GM19240 (cell line): ENCODE results near the gene YAP1.

ENCODE experiments used
- DNase-seq: peaks from one replicate; pipeline ENCODE4 v3.0.0; 2011; ENCODE audit warnings: low spot score; ENCODE audit not compliant: insufficient read length

YAP1 gene

DNA sequence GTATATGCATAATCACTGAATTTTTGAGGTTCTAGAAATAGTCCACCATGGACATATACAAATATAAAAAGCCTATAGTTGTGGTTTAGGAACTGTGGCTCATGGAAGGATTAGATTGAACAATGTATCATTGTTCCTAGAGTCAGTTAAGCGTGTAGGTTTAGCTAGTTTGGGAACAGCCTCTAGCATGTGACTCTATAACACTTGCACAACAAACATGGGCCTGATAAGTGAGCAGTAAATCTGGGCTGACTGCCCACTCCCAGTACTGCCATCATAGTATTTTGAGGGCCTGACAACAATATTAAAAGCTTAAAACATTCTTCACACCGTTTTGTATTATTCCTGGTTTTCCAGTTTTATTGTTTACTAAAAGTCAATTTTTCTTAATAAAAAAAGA, 47.0 kb downstream of the YAP1 start:
- DNase-seq = no peak

DNA sequence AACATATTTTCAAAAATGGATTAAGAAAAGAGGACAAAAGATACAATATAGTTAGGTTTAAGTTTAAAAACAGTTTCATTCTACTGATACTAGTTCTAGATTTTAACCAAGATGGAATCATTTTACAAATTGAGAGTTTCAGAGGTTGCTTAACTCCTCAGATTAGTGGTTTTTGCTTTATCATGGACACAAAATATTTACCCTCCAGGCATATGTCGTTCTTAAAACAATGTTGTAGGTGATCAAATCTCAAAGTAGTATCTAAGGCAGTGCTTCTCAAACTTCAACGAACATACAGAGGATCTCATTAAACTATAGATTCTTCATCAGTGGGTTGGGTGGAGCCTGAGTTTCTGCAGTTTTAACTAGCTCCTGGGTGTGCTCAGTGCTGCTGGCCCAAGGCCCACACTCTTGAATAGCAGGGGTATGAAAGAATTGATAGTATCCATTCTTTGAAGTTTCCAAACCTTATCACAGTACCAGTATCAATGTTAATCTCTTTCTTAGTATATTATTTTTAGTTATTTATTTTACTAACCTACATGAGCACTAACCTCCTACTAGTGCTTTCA, 48.0 kb downstream of the YAP1 start:
- DNase-seq = no peak

DNA sequence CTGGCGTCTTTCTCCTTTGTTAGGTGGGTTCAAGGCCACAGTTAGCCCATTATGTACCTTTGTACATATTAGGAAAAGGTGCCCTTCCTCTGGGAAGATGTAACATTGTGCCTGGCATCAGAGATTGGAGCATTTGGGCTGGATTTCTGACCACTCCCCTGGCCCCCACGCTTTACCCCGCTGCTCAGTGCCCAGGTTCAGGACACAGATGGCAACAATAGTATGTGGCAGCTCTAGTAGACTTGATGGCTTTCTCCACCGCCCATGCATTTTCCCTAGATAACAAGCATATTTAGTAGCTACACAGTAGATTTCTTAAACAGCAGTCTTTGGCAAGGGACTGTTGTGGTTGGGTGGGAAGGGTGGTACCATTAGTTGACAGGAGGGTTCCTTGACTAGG, 53.1 kb downstream of the YAP1 start:
- no peak for DNase-seq

DNA sequence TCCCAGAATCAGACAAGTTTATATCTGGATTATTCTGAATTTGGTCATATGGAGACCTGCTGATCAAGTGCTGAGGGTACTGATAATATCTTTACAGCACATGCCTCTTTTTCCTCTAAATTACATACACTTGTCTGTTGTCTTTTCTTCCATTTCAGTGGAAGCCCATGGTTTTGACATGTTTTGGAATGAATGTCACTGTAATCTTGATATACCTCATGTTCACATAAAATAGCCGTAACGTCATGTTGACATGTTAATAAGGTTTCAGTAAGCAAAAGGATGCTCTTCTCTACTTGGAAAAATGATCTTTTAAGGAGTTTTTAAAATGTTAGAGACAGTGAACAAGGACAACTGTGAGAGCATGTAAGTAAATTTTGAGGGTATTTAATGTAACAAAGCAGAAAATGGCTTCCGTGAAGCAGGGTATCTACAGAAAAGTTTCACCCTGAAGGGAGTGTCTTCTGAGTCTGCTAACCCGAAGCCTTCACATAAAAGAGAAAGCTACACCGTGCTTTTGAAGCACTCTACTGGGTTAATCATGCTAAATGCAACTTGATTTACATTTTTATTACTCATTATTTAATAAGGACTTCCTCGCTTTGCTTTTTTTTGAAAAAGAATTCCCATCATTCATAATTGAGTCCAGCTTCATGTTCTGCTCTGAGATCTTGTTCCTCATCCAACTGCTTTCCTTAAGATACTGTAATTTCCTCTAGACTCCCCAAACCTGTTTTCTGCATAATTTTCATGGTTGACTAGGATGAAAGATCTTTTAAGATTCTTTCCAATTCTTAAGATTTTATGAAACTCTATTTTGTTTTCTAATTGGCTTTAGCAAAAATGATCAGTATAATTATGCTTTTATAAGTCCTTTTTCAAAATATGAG, 56.2 kb downstream of the YAP1 start:
- DNase-seq = no peak

DNA sequence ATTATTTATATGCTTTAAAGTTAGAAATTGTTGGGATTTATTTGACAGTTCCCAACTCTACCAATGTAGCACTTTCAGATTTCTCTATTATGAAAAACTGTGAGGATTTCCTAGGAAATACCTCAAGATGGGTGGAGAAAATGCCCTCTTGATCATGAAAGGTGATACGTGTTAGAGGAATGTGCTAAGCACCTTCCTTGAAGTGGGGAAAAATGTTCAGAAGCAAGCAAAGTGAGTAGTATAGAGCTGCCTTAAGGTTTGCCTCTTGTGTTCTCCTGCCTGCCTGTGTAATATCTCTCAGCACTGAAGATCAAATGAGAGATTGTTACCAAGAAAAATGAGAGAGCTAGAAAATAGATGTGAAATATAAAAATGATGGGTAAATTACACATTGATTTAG, 58.2 kb downstream of the YAP1 start:
- DNase-seq = no peak

DNA sequence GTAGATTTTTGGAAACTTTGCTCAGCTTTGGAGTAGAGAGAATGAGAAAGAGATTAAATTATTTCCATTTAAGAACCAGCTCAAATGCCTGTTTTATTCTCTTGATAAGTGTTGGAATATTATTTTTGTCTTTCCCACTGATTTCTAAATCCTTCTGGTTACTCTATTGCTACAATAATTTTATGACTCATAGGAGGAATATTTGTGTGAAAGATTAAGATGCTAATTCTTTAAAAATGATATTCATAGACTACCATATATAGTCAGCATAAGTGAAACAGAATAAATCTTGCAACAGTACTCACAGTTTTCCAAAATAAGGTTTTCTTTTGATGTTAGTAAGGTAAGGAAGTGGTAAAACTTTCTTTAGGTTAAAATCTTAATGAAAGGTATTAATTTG, 60.9 kb downstream of the YAP1 start:
- DNase-seq = no peak

DNA sequence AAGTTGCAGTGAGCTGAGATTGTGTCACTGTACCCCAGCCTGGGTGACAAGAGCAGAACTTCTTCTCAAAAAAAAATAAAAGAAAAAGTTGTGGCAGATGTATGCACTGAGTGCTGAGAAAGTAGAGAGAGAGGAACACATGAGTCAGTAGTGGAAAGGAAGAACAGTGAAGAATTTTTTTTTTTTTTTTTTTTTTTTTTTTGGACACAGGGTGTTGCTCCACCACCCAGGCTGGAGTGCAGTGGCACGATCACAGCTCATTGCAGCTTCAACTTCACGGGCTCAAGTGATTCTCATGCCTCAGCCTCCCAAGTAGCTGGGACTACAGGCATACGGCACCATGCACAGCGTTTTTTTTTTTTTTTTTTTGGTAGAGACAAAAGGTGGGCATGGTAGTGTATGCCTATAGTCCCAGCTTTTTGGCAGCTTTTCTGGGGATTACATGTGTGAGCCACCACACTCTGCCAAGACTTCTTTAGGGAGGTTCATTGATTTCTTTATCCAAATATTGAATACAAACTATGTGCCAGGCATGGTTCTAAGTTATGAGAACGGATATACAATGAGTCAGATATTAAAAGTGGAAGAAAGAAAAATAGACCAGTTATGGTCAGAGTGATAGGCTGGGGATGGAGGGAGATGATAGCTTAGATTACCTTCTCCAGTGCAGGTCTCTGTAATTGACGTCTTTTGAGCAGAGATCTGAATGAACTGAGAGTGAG, 62.0 kb downstream of the YAP1 start:
- no peak for DNase-seq

DNA sequence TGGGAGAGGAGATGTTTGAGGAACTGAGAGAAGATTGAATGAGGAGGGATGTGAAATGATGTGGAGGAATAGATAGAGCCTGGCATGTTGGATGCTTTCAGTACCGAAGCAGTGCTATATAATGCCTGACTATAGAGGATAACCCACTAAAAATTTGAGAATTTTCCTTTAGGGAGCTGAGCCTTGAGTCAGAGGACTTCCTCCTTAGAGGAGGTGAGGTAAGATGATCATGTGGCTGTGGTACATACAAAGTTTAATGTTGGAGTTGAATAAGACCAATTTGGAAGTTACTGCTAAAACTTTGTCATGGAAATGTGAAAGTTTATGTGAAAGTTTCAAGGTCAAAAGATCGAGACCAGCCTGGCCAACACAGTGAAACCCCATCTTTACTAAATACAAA, 66.9 kb downstream of the YAP1 start:
- no peak for DNase-seq

DNA sequence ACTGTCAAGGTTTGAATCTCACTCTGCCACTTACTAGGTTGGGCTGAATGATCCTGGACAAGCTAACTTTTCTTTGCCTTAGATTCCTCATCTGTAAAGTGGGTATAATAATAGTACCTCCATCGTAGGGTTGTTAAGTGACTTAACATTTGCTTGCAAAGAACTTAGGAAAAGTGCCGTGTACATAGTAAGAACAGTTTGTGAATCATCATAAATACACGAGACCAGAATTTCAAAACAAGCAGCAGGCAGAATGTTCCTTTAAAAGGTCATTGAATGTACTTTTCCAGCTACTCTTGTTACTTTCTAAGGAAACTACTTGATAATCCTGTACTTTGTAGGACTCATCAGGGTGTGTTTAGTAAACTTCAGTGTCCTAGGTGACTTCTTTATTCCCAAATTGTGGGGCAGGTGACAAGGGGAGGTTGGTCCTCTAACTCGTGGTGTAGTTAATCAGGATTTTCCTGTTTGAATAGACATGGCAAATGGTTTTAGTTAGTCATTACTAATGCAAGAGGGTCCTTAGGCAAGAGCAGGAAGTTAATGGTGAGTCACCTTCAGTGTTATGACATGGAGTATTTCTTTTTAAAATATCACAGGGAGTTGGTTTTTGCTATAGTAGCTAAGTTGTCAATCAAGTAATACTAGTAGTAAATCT, 67.9 kb downstream of the YAP1 start:
- no peak for DNase-seq

DNA sequence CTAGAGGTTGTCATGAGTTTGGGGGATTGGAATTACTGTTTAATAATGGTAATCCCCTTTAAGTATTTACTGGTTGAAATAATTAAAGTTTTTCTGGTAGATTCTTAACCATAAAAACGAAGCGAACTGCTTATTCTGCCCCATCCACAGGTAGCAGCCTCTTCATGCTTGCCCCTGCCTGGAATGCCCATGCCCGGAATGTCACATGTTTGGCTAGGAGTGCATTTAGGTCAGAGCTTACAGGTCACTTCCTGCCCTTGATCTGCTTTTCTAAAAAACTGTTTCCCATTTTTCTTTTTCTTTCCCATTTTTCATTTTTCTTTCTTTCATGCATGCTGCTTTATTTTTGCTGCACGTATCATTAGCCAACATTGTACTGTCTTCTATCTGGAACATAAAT, 69.1 kb downstream of the YAP1 start:
- no peak for DNase-seq

DNA sequence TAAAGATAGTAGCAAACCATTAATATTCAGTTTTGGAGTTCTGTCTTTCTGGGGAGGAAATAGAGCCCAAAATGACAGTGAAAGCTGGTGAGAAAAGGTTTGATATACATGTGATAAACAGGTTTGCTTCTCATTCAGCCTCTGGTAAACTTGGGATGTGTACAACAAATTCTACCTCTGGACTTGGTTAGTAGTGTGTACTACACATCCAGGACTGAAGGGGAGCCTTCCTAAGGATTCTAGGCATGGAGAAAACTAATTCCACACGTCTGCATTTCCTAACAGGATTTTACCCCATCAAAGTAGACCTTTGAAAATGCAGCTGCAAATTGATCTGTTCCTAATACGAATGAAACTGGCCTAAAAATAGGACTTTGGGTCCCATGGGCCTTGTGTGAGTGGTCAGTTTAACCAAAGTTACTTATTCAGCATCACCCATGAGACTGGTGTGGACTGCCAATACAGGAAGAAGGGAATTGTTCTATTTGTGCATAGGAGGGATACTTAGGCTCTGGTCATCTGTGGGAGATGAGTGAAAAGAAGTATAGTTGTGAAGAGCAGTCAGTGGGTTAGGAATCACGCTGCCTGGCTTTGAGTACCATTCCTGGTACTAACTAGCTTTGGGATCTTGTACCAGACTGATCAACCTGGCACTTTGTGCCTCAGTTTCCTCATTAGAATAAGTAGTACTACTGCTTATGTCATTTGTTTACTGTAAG, 74.2 kb downstream of the YAP1 start:
- no peak for DNase-seq

DNA sequence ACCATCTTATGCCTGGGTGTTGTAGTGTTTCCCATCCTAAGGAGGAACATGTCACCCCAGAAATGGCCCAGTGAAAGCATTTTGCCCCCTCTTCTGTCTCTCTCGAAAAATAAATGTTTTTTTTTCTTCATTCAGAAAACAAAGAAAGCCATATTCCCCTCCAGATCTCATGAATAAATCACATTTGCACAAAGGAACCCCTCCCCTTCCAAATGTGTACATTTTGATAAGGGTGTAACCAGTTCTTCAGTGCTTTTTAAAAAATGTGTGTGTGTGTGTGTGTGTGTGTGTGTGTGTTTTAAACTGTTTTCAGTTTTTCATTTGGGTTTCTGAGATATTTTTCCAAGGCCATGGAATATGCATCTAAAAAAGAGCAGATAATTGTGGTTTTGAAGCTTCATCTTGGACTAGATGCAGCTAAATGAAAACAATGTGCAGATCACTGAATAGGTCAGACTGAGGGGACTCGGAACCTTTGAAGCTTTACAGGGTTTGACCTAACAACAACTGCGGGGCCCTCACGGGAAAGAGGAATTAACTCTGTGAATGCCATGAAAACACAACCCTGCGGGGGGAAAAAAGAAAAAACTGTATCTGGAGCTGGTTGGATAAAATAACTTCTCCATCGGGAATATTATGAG, 76.4 kb downstream of the YAP1 start:
- no peak for DNase-seq

DNA sequence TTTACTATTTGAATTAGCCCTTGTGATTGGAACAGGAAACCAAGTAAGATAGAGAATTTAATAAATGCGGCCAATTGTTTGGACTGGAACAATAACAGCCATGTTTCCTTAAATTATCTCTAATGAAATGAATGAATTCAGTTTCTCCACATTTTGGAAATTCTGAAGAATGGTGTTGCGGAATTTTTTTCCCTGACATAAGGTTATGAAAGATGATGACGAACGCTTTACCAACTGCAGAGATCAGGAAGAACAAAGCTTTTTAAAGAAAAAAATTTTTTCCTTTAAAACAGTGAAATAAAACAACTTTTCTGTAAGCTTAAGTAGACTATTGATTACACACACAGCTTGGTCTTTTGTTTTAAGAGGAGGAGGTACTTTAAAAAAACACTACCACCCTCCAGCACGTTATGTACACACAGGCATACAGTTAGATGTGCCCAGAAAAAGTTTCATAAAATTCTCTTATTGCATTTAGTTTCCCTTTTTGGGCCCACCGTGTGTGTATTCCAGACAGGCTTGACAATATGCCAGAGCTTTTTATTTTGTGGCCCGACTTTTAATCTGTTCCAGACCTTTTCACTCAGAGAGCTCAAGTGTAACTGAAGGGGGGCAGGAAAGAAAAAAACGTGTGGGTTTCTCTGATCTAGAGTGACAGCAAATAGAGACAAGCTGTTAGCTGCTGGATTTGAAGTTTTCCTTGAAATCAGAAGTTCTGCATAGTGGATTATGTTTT, 77.3 kb downstream of the YAP1 start:
- no peak for DNase-seq

DNA sequence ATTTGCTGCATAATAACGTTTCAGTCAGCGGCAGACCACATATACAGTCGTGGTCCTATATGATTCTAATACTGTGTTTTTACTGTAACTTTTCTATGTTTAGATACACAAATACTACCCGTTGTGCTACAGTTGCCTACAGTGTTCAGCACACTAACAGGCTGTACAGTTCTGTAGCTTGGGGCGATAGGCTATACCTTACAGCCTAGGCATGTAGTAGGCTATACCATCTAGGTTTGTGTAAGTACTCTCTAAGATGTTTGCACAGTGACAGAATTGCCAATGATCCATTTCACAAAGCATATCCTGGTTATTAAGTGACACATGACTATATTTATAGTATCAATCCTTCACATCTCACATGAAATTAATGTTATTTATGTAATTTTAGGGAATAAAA, 78.2 kb downstream of the YAP1 start:
- no peak for DNase-seq

DNA sequence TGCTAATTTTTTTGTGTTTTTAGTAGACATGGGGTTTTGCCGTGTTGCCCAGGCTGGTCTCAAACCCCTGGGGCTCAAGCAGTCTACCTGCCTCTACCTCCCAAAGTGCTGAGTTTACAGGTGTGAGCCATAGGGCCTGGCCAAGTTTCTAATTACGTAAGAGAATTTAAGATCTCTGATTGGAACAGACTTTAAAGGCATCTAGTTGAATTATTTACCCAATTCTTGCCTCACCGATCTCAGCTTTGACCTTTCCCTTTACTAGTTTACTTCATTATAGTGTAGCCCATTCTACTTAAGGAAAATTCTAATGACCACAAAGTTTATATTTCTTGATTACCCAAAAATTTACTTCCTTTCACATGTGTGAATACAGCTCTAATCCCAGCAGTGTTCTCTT, 81.6 kb downstream of the YAP1 start:
- DNase-seq = no peak

DNA sequence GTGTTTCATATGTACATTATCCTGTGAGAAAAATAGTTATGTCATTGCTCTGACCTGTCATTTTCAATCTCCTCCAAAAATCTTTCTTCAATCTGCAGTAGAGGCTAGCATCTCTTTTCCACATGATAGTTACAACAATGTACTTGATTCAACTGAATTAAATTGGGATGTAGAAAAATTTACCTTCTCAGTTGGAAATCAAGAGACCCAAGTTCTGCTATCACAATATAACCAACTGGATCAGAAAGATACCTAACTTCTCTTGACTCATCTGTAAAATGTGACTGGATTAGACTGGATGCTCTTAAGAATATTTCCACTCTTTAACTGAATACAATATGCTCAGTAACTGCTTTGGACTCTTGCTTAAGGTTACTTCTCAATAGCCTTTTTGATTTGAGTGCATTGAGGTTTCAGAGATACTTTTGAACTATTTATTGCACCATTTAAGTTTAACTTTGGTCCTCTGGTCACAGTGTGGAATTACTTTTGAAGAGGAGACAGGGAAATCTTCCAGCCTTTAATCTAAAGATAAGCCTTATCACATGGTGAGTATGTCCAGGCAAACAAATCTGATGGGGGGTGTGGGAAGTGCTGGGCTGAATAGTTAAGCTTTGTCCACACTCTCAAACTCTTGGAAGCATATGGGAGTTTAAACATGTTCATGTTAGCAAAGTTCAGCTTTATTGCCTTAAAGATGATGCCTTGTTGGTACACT, 82.3 kb downstream of the YAP1 start:
- no peak for DNase-seq

DNA sequence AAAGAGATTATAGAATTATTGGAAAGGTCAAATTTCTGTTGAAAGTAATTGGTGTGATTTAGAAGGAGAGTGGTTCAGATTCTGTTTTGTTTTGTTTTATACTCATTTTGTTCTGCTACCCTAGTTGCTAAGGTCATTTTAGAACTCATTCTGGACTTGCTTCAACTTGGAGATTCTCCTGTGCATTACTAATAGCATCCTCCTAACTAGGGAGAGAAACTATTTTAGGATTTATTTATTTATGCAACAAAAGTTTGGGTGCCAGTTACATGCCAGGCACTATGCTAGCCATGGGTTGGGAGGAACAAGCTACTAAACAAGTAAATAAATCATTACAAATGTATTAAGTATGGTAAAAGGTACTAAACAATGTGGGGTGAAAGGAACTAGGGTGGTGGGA, 84.0 kb downstream of the YAP1 start:
- no peak for DNase-seq

DNA sequence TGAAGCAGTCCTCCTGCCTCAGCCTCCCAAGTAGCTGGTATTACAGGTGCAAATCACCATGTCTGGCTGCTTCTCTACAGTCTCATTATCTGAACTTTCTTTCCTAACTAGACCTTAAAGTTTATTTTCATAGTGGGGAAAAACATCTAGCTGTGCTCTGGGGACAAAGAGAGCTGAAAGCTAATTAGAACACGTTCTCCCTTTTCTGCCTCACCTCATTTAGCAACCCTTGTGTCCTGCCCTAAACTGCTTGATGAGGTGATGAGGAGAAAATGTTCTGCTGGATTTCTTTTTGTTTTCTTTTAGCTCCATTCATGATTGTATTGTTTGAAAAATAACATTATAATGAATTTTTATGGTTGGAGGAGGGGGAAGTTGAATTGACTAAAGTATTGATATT, 84.7 kb downstream of the YAP1 start:
- DNase-seq = no peak

DNA sequence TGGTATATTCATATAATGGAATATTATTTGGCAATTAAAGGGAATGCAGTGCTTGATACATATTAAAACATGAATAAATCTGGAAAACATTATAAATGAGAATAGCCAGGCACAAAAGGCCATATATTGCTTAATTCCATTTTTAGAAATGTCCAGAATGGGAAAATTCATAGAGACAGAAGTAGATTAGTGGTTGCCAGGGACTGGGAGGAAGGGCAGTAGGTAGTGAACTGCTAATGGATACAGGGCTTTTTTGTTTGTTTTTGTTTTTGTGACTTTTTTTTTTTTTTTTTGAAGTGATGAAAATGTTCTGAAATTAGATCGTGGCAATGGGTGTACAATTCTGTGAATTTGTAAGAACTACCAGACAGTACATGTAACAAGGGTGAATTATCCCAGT, 86.1 kb downstream of the YAP1 start:
- no peak for DNase-seq

DNA sequence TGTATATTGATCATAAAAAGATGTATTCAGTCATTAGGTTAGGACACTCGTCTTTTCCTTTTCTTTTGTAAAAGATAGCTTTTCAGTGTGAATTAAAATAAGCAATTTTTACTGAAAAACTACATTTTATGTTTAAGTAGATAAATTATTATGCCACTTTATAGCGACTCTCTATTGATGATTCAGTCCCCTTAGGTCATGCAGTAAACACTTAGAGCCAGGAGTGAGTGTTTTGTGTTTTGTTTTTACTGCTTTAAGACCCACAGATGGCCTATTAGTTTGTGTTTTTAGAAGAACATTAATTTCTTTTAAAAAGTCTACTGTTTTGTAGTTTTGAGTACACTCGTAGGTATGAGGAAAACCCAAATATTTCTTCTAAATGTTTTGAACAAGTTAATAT, 86.6 kb downstream of the YAP1 start:
- no peak for DNase-seq
